HG02588 (cell line): Measurements from ENCODE around the gene PTBP1.

Source experiments
- ATAC-seq: cut with Tn5 transposase; IDR thresholded peaks from one replicate; pipeline ENCODE4 v1.9.1; 2021; ENCODE audit warnings: mild to moderate bottlenecking, moderate library complexity; ENCODE audit not compliant: unreplicated experiment

Gene PTBP1

GRCh38 chr19:795691-796581 lies 1.3 kb upstream of the PTBP1 start:
- no peak for ATAC-seq

GRCh38 chr19:797528-798414 lies 519 bp downstream of the PTBP1 start:
- ATAC-seq = peak; percentile 41

- no peak for ATAC-seq
Measured at GRCh38 chr19:798415-799075, 1.3 kb downstream of the PTBP1 start.

- no peak for ATAC-seq
Measured at GRCh38 chr19:799076-799881, 2.0 kb downstream of the PTBP1 start.

GRCh38 chr19:800360-801029 lies 3.2 kb downstream of the PTBP1 start:
- no peak for ATAC-seq

- ATAC-seq = no peak
Measured at GRCh38 chr19:801030-801860, 4.0 kb downstream of the PTBP1 start.

- no peak for ATAC-seq
Measured at GRCh38 chr19:801861-802497, 4.7 kb downstream of the PTBP1 start.

- no peak for ATAC-seq
Measured at GRCh38 chr19:802498-803098, 5.3 kb downstream of the PTBP1 start.

- ATAC-seq = no peak
Measured at GRCh38 chr19:803099-803561, 5.9 kb downstream of the PTBP1 start.

- ATAC-seq = no peak
Measured at GRCh38 chr19:803686-804418, 6.6 kb downstream of the PTBP1 start.

- ATAC-seq = no peak
Measured at GRCh38 chr19:804419-805165, 7.3 kb downstream of the PTBP1 start.

GRCh38 chr19:805166-805551 lies 7.9 kb downstream of the PTBP1 start:
- ATAC-seq = no peak

- no peak for ATAC-seq
Measured at GRCh38 chr19:805600-806550, 8.6 kb downstream of the PTBP1 start.

- ATAC-seq = no peak
Measured at GRCh38 chr19:806815-807421, 9.7 kb downstream of the PTBP1 start.
